Nephron progenitor cell (in vitro differentiated cells): Measurements from ENCODE around the gene MS4A2.

Experiments used
- DNase-seq: peaks from one replicate; pipeline ENCODE4 v3.0.0; 2021
- H3K27ac Mint-ChIP-seq: 2 replicates; pipeline ENCODE4 v1.8.0; 2021; ENCODE audit warnings: mild to moderate bottlenecking, moderate library complexity, mixed read lengths
- H3K27me3 Mint-ChIP-seq: 2 replicates; pipeline ENCODE4 v1.8.0; 2021; ENCODE audit warnings: mild to moderate bottlenecking, low read depth, mixed read lengths; ENCODE audit not compliant: poor library complexity
- H3K36me3 Mint-ChIP-seq: 2 replicates; pipeline ENCODE4 v1.8.0; 2021; ENCODE audit warnings: low read depth, mixed read lengths
- H3K4me1 Mint-ChIP-seq: 2 replicates; pipeline ENCODE4 v1.8.0; 2021; ENCODE audit warnings: mixed read lengths
- H3K4me3 Mint-ChIP-seq: 2 replicates; pipeline ENCODE4 v1.8.0; 2021; ENCODE audit warnings: mild to moderate bottlenecking, moderate library complexity, mixed read lengths
- H3K9me3 Mint-ChIP-seq: 2 replicates; pipeline ENCODE4 v1.8.0; 2021; ENCODE audit warnings: mild to moderate bottlenecking, moderate library complexity, mixed read lengths
- TF ChIP-seq, protein P1 (sequence below): fragments of 200-600 bp; sonication (generic); IDR thresholded peaks from 2 replicates; pipeline ENCODE4 v1.5.0; 2021; ENCODE audit warnings: antibody characterized with exemption

Gene MS4A2

DNA sequence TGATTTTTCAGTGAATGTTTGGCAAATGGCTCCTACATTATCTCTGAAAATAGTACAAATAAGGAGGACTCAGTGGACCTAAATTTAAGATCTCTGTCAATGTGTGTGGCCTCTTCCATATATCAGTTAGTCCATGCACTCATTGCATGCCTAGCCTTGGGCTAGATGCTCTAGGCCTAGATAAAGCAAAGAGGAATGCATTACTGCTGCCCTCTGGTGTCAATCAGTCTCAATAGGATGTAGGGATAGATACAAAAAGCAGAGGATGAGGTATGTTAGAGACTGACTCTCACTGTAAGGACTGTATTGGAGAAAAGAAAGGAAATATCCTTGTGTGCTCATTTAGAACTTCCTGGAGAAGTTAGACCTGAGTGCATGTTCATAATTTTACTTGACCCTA is 42.0 kb downstream of the MS4A2 start:
- H3K4me3 Mint-ChIP-seq: no peak overlapping the region
- H3K9me3 Mint-ChIP-seq: peaks cover 16% of the 10 kb centered on the region
- TF ChIP-seq, protein P1, sequence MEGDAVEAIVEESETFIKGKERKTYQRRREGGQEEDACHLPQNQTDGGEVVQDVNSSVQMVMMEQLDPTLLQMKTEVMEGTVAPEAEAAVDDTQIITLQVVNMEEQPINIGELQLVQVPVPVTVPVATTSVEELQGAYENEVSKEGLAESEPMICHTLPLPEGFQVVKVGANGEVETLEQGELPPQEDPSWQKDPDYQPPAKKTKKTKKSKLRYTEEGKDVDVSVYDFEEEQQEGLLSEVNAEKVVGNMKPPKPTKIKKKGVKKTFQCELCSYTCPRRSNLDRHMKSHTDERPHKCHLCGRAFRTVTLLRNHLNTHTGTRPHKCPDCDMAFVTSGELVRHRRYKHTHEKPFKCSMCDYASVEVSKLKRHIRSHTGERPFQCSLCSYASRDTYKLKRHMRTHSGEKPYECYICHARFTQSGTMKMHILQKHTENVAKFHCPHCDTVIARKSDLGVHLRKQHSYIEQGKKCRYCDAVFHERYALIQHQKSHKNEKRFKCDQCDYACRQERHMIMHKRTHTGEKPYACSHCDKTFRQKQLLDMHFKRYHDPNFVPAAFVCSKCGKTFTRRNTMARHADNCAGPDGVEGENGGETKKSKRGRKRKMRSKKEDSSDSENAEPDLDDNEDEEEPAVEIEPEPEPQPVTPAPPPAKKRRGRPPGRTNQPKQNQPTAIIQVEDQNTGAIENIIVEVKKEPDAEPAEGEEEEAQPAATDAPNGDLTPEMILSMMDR: peak; percentile 46
- H3K4me1 Mint-ChIP-seq: no peaks in the 10 kb centered on the region
- no peaks in the 10 kb centered on the region for H3K27me3 Mint-ChIP-seq
- no peaks in the 10 kb centered on the region for H3K36me3 Mint-ChIP-seq
- DNase-seq: peak; percentile 18
- no peak overlapping the region for H3K27ac Mint-ChIP-seq

DNA sequence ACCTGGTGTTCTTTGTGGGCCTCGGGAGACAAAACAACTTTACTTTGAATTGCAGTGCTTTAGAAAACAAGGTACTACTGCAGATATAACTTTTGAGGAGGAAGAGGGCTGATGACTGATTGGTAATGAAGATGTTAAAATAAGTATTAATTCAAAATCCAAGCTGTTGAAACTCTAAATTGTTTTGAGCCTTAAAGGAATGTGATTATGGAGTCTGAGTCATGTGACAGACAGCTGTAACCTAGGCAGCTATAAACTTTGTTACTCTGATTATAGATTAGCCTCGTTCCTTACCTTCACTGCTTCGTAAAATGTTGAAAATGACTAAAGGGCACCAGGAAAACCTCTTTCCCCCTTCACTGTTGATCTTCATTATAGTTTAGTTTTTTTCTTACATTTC is 43.4 kb downstream of the MS4A2 start:
- Mint-ChIP-seq H3K4me3 (no peak overlapping the region), H3K4me1 (no peaks in the 10 kb centered on the region), H3K27ac (no peak overlapping the region), H3K9me3 (peaks cover 16% of the 10 kb centered on the region), H3K36me3 (no peaks in the 10 kb centered on the region), H3K27me3 (no peaks in the 10 kb centered on the region)
- TF ChIP-seq, protein P1: no peak
- no peak for DNase-seq

DNA sequence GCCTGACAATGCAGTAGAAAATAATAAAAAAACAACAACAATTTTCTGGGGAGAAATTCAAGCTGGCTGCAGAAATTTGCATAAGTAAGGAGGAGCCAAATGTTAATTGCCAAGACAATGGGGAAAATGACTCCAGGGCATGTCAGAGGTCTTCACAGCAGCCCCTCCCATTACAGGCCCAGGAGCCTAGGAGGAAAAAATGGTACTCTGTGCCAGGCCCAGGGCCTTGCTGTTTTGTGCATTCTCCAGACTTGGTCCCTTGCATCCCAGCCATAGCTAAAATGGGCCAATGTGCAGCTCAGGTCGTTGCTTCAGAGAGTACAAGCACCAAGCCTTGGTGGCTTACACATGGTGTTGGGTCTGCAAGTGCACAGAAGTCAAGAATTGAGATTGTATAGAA is 45.5 kb downstream of the MS4A2 start:
- no peak for DNase-seq
- TF ChIP-seq, protein P1: no peak
- Mint-ChIP-seq H3K9me3 (peaks cover 16% of the 10 kb centered on the region), H3K27me3 (no peaks in the 10 kb centered on the region), H3K4me3 (no peak overlapping the region), H3K4me1 (no peaks in the 10 kb centered on the region), H3K27ac (no peak overlapping the region), H3K36me3 (no peaks in the 10 kb centered on the region)

DNA sequence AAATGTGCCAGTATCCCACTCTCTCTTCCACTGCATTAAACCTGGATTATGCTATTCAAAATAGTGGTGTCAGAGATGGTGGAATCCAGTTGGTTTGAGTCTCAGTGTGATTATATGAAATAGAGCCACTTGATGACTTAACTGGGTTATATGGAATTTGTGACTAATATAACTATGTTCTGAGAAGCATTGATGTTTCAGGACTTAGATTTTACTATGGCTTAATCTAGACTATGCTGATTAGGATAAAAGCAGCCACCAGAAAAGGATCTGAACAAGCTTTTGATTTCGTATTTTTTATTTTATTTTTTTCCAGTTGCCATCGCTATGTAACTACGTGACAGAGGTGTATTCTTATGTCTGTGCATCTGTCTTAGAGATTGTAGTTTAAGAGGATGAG is 55.3 kb downstream of the MS4A2 start:
- Mint-ChIP-seq H3K4me3 (no peak overlapping the region), H3K27ac (no peak overlapping the region), H3K4me1 (no peaks in the 10 kb centered on the region), H3K36me3 (no peaks in the 10 kb centered on the region), H3K27me3 (no peaks in the 10 kb centered on the region), H3K9me3 (no peaks in the 10 kb centered on the region)
- TF ChIP-seq, protein P1: no peak
- no peak for DNase-seq

DNA sequence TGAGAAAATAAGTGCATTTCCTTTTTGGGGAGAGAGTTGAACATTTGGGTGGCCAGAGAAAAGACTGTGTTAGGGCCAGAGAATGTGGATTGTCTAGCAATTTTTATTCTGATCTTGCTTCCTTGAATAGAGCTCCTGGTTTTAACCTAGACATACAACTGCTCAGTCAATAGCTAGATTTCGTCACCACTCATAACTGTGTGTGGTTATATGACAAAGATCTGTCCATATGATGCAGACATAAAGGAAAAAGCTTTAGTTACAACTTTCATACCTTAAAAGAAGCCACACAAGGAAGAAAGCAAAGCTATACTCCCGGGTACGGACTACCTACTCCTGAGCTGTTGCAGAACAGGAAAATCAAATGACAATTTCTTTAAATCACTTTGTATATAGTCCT is 57.2 kb downstream of the MS4A2 start:
- H3K27ac Mint-ChIP-seq: no peak overlapping the region

More for the DNA sequence above, 57.2 kb downstream of the MS4A2 start:
- Mint-ChIP-seq H3K4me1 (no peaks in the 10 kb centered on the region), H3K36me3 (no peaks in the 10 kb centered on the region), H3K4me3 (no peak overlapping the region), H3K9me3 (no peaks in the 10 kb centered on the region), H3K27me3 (no peaks in the 10 kb centered on the region)
- TF ChIP-seq, protein P1: no peak
- no peak for DNase-seq
